CD14-positive monocyte (primary cell): ENCODE measurements around the gene LRRC58. TPM values are rescaled to one million over a fixed set of nuclear protein-coding genes. Genes with fewer than 3 reads are reported as not detected.
A peak's percentile ranks its signal among the peaks of the same experiment; 100 is the strongest.

Source experiments
- DNase-seq, 3 donors: peaks; one replicate each; pipeline ENCODE4 v3.0.0-alpha.2; 2011 to 2022
- H2AFZ ChIP-seq: 2 replicates; pipeline ENCODE4 v1.6.0; 2012; ENCODE audit warnings: mild to moderate bottlenecking, low read depth, low read length, inconsistent platforms; ENCODE audit not compliant: insufficient read depth, poor library complexity, severe bottlenecking
- H3K27ac ChIP-seq, 2 donors: 1 replicate in 1 of 2; 2 replicates in 1 of 2; pipeline ENCODE4 v1.5.1; 2012 to 2013; ENCODE audit warnings: low read length in 2 of 2, control low read depth in 1 of 2, inconsistent platforms in 1 of 2, low read depth in 1 of 2, mild to moderate bottlenecking in 1 of 2
- H3K27me3 ChIP-seq, 2 donors: one replicate each; pipeline versions ENCODE4 v1.6.0 to v1.6.1; 2011 to 2013; ENCODE audit warnings: low read length in 2 of 2; ENCODE audit not compliant: control insufficient read depth in 2 of 2, insufficient read depth in 2 of 2
- H3K36me3 ChIP-seq, 2 donors: replicated peaks in 1 of 2; 1 replicate in 1 of 2; 2 replicates in 1 of 2; pipeline versions ENCODE4 v1.5.1 to v1.6.1; 2012 to 2013; ENCODE audit warnings: low read length in 2 of 2, control low read depth in 1 of 2, inconsistent platforms in 1 of 2, mild to moderate bottlenecking in 1 of 2; ENCODE audit not compliant: insufficient read depth in 2 of 2, control insufficient read depth in 1 of 2
- H3K4me1 ChIP-seq, 2 donors: 1 replicate in 1 of 2; 2 replicates in 1 of 2; pipeline versions ENCODE4 v1.5.1 to v1.6.1; 2012 to 2013; ENCODE audit warnings: low read length in 2 of 2, control low read depth in 1 of 2, inconsistent platforms in 1 of 2, mild to moderate bottlenecking in 1 of 2, moderate library complexity in 1 of 2; ENCODE audit not compliant: insufficient read depth in 2 of 2, control insufficient read depth in 1 of 2
- H3K4me2 ChIP-seq: replicated peaks from 2 replicates; pipeline ENCODE3; 2012; ENCODE audit warnings: low read length, moderate library complexity, mild to moderate bottlenecking; ENCODE audit not compliant: poor library complexity, severe bottlenecking; ENCODE audit errors: extremely low read depth
- H3K4me3 ChIP-seq, 3 experiments: fragments of 200-600 bp in 1 of 3; sonication (generic) in 1 of 3; replicated peaks in 1 of 3; 1 replicate in 2 of 3; 2 replicates in 1 of 3; pipeline ENCODE4 v1.5.1; 2011 to 2013; ENCODE audit warnings: low read length in 3 of 3, mild to moderate bottlenecking in 3 of 3, control low read depth in 2 of 3, low read depth in 2 of 3, inconsistent platforms in 1 of 3, moderate library complexity in 1 of 3
- H3K79me2 ChIP-seq: 2 replicates; pipeline ENCODE4 v1.6.0; 2012; ENCODE audit warnings: mild to moderate bottlenecking, control low read depth, inconsistent platforms, low read length, moderate library complexity; ENCODE audit not compliant: insufficient read depth
- H3K9ac ChIP-seq: 2 replicates; pipeline ENCODE4 v1.6.0; 2017; ENCODE audit warnings: low read length, mild to moderate bottlenecking; ENCODE audit not compliant: insufficient read depth, poor library complexity, severe bottlenecking
- H3K9me3 ChIP-seq, 2 donors: replicated peaks in 1 of 2; 1 replicate in 1 of 2; 2 replicates in 1 of 2; pipeline versions ENCODE4 v1.5.1 to v1.6.1; 2012 to 2013; ENCODE audit warnings: low read length in 2 of 2, control low read depth in 1 of 2; ENCODE audit not compliant: control insufficient read depth in 1 of 2, insufficient read depth in 1 of 2
- H4K20me1 ChIP-seq: 2 replicates; pipeline ENCODE4 v1.6.0; 2012; ENCODE audit warnings: mild to moderate bottlenecking, low read length, control low read depth, moderate library complexity; ENCODE audit not compliant: insufficient read depth
- H3K27ac Mint-ChIP-seq, 7 donors: one replicate each; pipeline ENCODE4 v1.8.0; 2020; ENCODE audit warnings: mild to moderate bottlenecking in 7 of 7, mixed read lengths in 7 of 7, moderate library complexity in 6 of 7, inconsistent platforms in 2 of 7
- H3K27me3 Mint-ChIP-seq, 3 donors: one replicate each; pipeline ENCODE4 v1.8.0; 2021 to 2022; ENCODE audit warnings: low read depth in 3 of 3, mild to moderate bottlenecking in 3 of 3, mixed read lengths in 3 of 3, moderate library complexity in 3 of 3, inconsistent platforms in 1 of 3
- H3K36me3 Mint-ChIP-seq, 2 donors: one replicate each; pipeline ENCODE4 v1.8.0; 2020; ENCODE audit warnings: mixed read lengths in 2 of 2, inconsistent platforms in 1 of 2, mild to moderate bottlenecking in 1 of 2
- H3K4me1 Mint-ChIP-seq: one replicate; pipeline ENCODE4 v1.8.0; 2020; ENCODE audit warnings: mild to moderate bottlenecking, mixed read lengths
- H3K4me3 Mint-ChIP-seq, 2 donors: one replicate each; pipeline ENCODE4 v1.8.0; 2020; ENCODE audit warnings: mild to moderate bottlenecking in 2 of 2, mixed read lengths in 2 of 2, moderate library complexity in 1 of 2
- H3K9me3 Mint-ChIP-seq, 7 donors: one replicate each; pipeline ENCODE4 v1.8.0; 2020 to 2022; ENCODE audit warnings: mixed read lengths in 7 of 7, mild to moderate bottlenecking in 6 of 7, moderate library complexity in 6 of 7, inconsistent platforms in 2 of 7
- CTCF ChIP-seq: fragments of 200-600 bp; IDR thresholded peaks from one replicate; pipeline ENCODE4 v1.8.0; 2022; ENCODE audit warnings: antibody characterized with exemption, mild to moderate bottlenecking
- WGBS: methylation state at CpG from one replicate; pipeline ENCODE4 v1.1.5; 2013; ENCODE audit warnings: missing lambda C conversion rate; ENCODE audit not compliant: insufficient coverage; 5-methylcytosine and 5-hydroxymethylcytosine counted together
- intact Hi-C, 2 donors: fragments of 100-400 bp; cut with micrococcal nuclease; formaldehyde crosslinking; loops; one replicate each; pipeline versions ENCODE4 v1.15.0 to v1.15.1; 2023
- polyA plus RNA-seq, 3 donors: library from polyadenylated mRNA; depleted of rRNA in 1 of 3; unstranded in 2 of 3; stranded (reverse) in 1 of 3; fragments of 300-500 nt in 2 of 3; fragments of >200 nt in 1 of 3; fragmentation: Illumina TruSeq in 2 of 3; gene quantifications; 1 replicate in 2 of 3; 2 replicates in 1 of 3; pipeline ENCODE4 v1.2.3, GENCODE V29; 2012 to 2021

The LRRC58 gene
- polyA plus RNA-seq, 3 donors, result 6.5 to 12.4 (median 8.3) TPM

- H3K9ac ChIP-seq, result no peak overlapping the region
- H3K36me3 Mint-ChIP-seq, result peaks cover 14 to 52% of the 10 kb centered on the region in 2 donors
- DNase-seq, result no peak
- peaks cover 55% of the 10 kb centered on the region for H4K20me1 ChIP-seq
- peak overlapping the region in 1 of 2 donors; percentile 4 for H3K27ac ChIP-seq
- H3K27me3 ChIP-seq, result no peaks in the 10 kb centered on the region
- H3K27me3 Mint-ChIP-seq, result peaks cover 0 to 2% (median 0%) of the 10 kb centered on the region in 3 donors
- intact Hi-C loops, result loop anchor here in 1 of 2 donors (10.0 kb wide), 1 partner anchor 400 kb away; the partner anchor contains the start of genes GTF2E1 and RABL3
- H3K4me3 Mint-ChIP-seq, result no peak overlapping the region
- no peak overlapping the region for H3K4me3 ChIP-seq
- H3K79me2 ChIP-seq, result peaks cover 98% of the 10 kb centered on the region
- H2AFZ ChIP-seq, result no peak overlapping the region
- H3K36me3 ChIP-seq, result peaks cover 6 to 48% of the 10 kb centered on the region in 2 donors
- H3K27ac Mint-ChIP-seq, result no peak overlapping the region
- H3K9me3 ChIP-seq, result peaks cover 6 to 25% of the 10 kb centered on the region in 2 donors
- 67% methylated on average over 1 of the region's 1 CpG for WGBS
- H3K9me3 Mint-ChIP-seq, result peaks cover 5 to 16% (median 9%) of the 10 kb centered on the region in 7 donors
- H3K4me1 Mint-ChIP-seq, result peaks cover 45% of the 10 kb centered on the region
- peaks cover 16 to 21% of the 10 kb centered on the region in 2 donors for H3K4me1 ChIP-seq
- no peak for TF ChIP-seq CTCF
- H3K4me2 ChIP-seq, result no peak overlapping the region
Measured at GRCh38 chr3:120344349-120344748, 4.8 kb downstream of the LRRC58 start.

- Histone ChIP-seq H3K9me3 (peaks cover 6 to 25% of the 10 kb centered on the region in 2 donors), H3K27me3 (no peaks in the 10 kb centered on the region), H3K4me1 (peaks cover 1 to 5% of the 10 kb centered on the region in 2 donors), H4K20me1 (peaks cover 64% of the 10 kb centered on the region), H3K36me3 (peaks cover 6 to 46% of the 10 kb centered on the region in 2 donors), H3K4me3 (no peak overlapping the region), H3K27ac (no peak overlapping the region), H3K4me2 (no peak overlapping the region), H3K79me2 (peaks cover 100% of the 10 kb centered on the region), H2AFZ (no peak overlapping the region), H3K9ac (no peak overlapping the region)
- intact Hi-C loops, result loop anchor here in 1 of 2 donors (10.0 kb wide), 1 partner anchor 403 kb away; the partner anchor contains the start of genes GTF2E1 and RABL3
- Mint-ChIP-seq H3K27me3 (peaks cover 0 to 2% (median 0%) of the 10 kb centered on the region in 3 donors), H3K4me3 (no peak overlapping the region), H3K9me3 (peaks cover 5 to 17% (median 14%) of the 10 kb centered on the region in 7 donors), H3K36me3 (peaks cover 24 to 59% of the 10 kb centered on the region in 2 donors), H3K4me1 (peaks cover 38% of the 10 kb centered on the region), H3K27ac (peak overlapping the region in 1 of 7 donors; percentile 32)
- TF ChIP-seq CTCF, result no peak
- DNase-seq, result no peak
- WGBS, result 98% methylated on average over 6 of the region's 8 CpGs
Measured at GRCh38 chr3:120341658-120342346, 7.4 kb downstream of the LRRC58 start.
